Neural cell (in vitro differentiated cells): ENCODE measurements around the gene COPS6.

Experiments
- EP300 ChIP-seq: fragments of 450-650 bp; conservative IDR thresholded peaks from 2 replicates; pipeline ENCODE4 v1.6.1; 2014; ENCODE audit warnings: antibody characterized with exemption, mild to moderate bottlenecking, moderate library complexity; ENCODE audit not compliant: poor library complexity, severe bottlenecking
- EZH2 ChIP-seq: fragments of 200-600, 300-800 bp; shearing (Covaris generic), sonication (generic); IDR thresholded peaks from 2 replicates; pipeline ENCODE4 v1.6.1; 2014; ENCODE audit warnings: antibody characterized with exemption, low read length, borderline replicate concordance, mild to moderate bottlenecking; ENCODE audit not compliant: insufficient read depth, poor library complexity, severe bottlenecking
- POLR2AphosphoS5 ChIP-seq: IDR thresholded peaks from 2 replicates; pipeline ENCODE4 v1.6.1; 2012
- RAD21 ChIP-seq: fragments of 450-650 bp; conservative IDR thresholded peaks from 2 replicates; pipeline ENCODE4 v1.6.1; 2014; ENCODE audit warnings: antibody characterized with exemption, mild to moderate bottlenecking, moderate library complexity
- TAF1 ChIP-seq: IDR thresholded peaks from 2 replicates; pipeline ENCODE4 v1.6.1; 2012; ENCODE audit warnings: low read depth
- TF ChIP-seq, protein P1 (sequence below): fragments of 450-650 bp; IDR thresholded peaks from 2 replicates; pipeline ENCODE4 v1.5.1; 2014; ENCODE audit warnings: antibody characterized with exemption, mild to moderate bottlenecking, moderate library complexity; ENCODE audit not compliant: poor library complexity, severe bottlenecking
- TF ChIP-seq, protein P2 (sequence below): IDR thresholded peaks from 2 replicates; pipeline ENCODE4 v1.6.1; 2012; ENCODE audit warnings: borderline replicate concordance

DNA sequence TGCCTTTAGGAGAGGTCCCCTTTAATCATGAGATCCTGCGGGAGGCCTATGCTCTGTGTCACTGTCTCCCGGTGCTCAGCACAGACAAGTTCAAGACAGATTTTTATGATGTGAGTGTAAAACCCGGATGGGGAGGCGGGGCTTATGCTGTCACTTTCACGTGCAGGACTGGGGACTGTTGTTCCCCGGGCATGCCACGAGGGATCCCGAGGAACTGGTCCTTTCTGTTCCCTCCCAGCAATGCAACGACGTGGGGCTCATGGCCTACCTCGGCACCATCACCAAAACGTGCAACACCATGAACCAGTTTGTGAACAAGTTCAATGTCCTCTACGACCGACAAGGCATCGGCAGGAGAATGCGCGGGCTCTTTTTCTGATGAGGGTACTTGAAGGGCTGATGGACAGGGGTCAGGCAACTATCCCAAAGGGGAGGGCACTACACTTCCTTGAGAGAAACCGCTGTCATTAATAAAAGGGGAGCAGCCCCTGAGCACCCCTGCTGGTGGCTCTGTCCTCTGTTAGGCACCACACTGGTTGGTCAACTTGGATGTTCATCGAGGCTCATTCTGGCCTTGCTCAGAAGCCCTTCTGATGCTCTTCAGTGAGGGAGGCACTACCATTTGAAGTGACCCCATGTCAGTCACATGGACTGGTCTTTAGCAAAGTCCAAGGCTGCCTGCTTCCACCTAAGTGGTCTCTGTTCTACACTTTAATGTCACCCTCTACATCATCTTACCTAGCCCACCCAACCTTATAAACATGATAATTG lies 2.8 kb downstream of the COPS6 start:
- TF ChIP-seq, protein P1, sequence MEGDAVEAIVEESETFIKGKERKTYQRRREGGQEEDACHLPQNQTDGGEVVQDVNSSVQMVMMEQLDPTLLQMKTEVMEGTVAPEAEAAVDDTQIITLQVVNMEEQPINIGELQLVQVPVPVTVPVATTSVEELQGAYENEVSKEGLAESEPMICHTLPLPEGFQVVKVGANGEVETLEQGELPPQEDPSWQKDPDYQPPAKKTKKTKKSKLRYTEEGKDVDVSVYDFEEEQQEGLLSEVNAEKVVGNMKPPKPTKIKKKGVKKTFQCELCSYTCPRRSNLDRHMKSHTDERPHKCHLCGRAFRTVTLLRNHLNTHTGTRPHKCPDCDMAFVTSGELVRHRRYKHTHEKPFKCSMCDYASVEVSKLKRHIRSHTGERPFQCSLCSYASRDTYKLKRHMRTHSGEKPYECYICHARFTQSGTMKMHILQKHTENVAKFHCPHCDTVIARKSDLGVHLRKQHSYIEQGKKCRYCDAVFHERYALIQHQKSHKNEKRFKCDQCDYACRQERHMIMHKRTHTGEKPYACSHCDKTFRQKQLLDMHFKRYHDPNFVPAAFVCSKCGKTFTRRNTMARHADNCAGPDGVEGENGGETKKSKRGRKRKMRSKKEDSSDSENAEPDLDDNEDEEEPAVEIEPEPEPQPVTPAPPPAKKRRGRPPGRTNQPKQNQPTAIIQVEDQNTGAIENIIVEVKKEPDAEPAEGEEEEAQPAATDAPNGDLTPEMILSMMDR = no peak
- TF ChIP-seq POLR2AphosphoS5 (peak; percentile 5), RAD21 (no peak), TAF1 (no peak), EP300 (no peak), EZH2 (no peak)
- TF ChIP-seq, protein P2, sequence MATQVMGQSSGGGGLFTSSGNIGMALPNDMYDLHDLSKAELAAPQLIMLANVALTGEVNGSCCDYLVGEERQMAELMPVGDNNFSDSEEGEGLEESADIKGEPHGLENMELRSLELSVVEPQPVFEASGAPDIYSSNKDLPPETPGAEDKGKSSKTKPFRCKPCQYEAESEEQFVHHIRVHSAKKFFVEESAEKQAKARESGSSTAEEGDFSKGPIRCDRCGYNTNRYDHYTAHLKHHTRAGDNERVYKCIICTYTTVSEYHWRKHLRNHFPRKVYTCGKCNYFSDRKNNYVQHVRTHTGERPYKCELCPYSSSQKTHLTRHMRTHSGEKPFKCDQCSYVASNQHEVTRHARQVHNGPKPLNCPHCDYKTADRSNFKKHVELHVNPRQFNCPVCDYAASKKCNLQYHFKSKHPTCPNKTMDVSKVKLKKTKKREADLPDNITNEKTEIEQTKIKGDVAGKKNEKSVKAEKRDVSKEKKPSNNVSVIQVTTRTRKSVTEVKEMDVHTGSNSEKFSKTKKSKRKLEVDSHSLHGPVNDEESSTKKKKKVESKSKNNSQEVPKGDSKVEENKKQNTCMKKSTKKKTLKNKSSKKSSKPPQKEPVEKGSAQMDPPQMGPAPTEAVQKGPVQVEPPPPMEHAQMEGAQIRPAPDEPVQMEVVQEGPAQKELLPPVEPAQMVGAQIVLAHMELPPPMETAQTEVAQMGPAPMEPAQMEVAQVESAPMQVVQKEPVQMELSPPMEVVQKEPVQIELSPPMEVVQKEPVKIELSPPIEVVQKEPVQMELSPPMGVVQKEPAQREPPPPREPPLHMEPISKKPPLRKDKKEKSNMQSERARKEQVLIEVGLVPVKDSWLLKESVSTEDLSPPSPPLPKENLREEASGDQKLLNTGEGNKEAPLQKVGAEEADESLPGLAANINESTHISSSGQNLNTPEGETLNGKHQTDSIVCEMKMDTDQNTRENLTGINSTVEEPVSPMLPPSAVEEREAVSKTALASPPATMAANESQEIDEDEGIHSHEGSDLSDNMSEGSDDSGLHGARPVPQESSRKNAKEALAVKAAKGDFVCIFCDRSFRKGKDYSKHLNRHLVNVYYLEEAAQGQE = no peak
